T-helper 2 cell (primary cell): ENCODE data around the gene RMDN2.
"Not testable (repeated sequence)": the region's sequence is repeated elsewhere in the genome, so short reads cannot be mapped to it uniquely, and the experiment has no call there.

Source experiments
- DNase-seq, 5 experiments: peaks; one replicate each; pipeline versions ENCODE4 v3.0.0 to v3.0.0-alpha.2; 2012 to 2022

RMDN2 gene

GRCh38 chr2:37897511-37897910 lies 27.6 kb upstream of the RMDN2 start:
- DNase-seq = no peak

GRCh38 chr2:37898448-37898847 lies 26.6 kb upstream of the RMDN2 start:
- DNase-seq = no peak

- DNase-seq = no peak
Observed at GRCh38 chr2:37902991-37903390, 22.1 kb upstream of the RMDN2 start.

GRCh38 chr2:37904425-37904824 lies 20.7 kb upstream of the RMDN2 start:
- DNase-seq = no peak

GRCh38 chr2:37904993-37905392 lies 20.1 kb upstream of the RMDN2 start:
- DNase-seq = no peak

- no peak for DNase-seq
Observed at GRCh38 chr2:37906131-37906530, 19.0 kb upstream of the RMDN2 start.

GRCh38 chr2:37907501-37908225 lies 17.4 kb upstream of the RMDN2 start:
- DNase-seq = no peak

- DNase-seq = no peak
Observed at GRCh38 chr2:37911296-37911873, 13.7 kb upstream of the RMDN2 start.

GRCh38 chr2:37912056-37912455 lies 13.0 kb upstream of the RMDN2 start:
- DNase-seq = no peak

GRCh38 chr2:37912616-37913015 lies 12.5 kb upstream of the RMDN2 start:
- DNase-seq = no peak

GRCh38 chr2:37914340-37914739 lies 10.7 kb upstream of the RMDN2 start:
- no peak for DNase-seq

GRCh38 chr2:37915773-37916172 lies 9.3 kb upstream of the RMDN2 start:
- no peak for DNase-seq

GRCh38 chr2:37916512-37917082 lies 8.5 kb upstream of the RMDN2 start:
- no peak for DNase-seq

GRCh38 chr2:37917281-37918228 lies 7.5 kb upstream of the RMDN2 start:
- DNase-seq = no peak

- no peak for DNase-seq
Observed at GRCh38 chr2:37918742-37919186, 6.3 kb upstream of the RMDN2 start.

- DNase-seq = peak in 1 of 5 experiments; percentile 11
Observed at GRCh38 chr2:37919631-37920032, 5.5 kb upstream of the RMDN2 start.

- DNase-seq = no peak
Observed at GRCh38 chr2:37920570-37920969, 4.5 kb upstream of the RMDN2 start.

- DNase-seq = no peak
Observed at GRCh38 chr2:37921781-37922180, 3.3 kb upstream of the RMDN2 start.

GRCh38 chr2:37923308-37924055 lies 1.6 kb upstream of the RMDN2 start:
- DNase-seq = no peak

GRCh38 chr2:37926635-37927034 lies 1.5 kb downstream of the RMDN2 start:
- DNase-seq = no peak

- no peak for DNase-seq
Observed at GRCh38 chr2:37928377-37928776, 3.3 kb downstream of the RMDN2 start.

GRCh38 chr2:37930392-37930791 lies 5.3 kb downstream of the RMDN2 start:
- DNase-seq = not testable (repeated sequence)
